ENCODE results near the gene LHCGR. TPM values are rescaled to one million over a fixed set of nuclear protein-coding genes. Genes with fewer than 3 reads are reported as not detected.

LHCGR gene
- total RNA-seq, 4 donors from 2014 or later = not detected

GRCh38 chr2:48715042-48715899 lies 40.3 kb downstream of the LHCGR start:
- intact Hi-C loops (cut with DNase I; ENCODE audit: low total_unique reads) = no loop called here
- 19 to 39% methylated on average over 7 of the region's 7 CpGs for WGBS, 2 donors (ENCODE audit: low coverage in 1 of 2)
- H3K27ac ChIP-seq = peak overlapping the region; percentile 38 to 60 (median 53)
- H3K4me3 ChIP-seq = no peak overlapping the region
- no peaks in the 10 kb centered on the region for H3K9me3 ChIP-seq
- in situ Hi-C loops (cut with MboI; ENCODE audit: low pct_ligation_motif_present in 1 of 4, low pct_unique_long_range_greater_than_20kb in 1 of 4, low sequenced_read_pairs in 3 of 4) = no loop called here
- H3K27me3 ChIP-seq = peaks cover 9% of the 10 kb centered on the region
- TF ChIP-seq POLR2A (IDR thresholded peaks at IDR 0.05) (no peak), POLR2AphosphoS5 (IDR thresholded peaks at IDR 0.05) (peak in 1 of 3 donors; percentile 27)
- no peaks in the 10 kb centered on the region for H3K36me3 ChIP-seq
- peaks cover 0 to 26% (median 12%) of the 10 kb centered on the region in 4 donors for H3K4me1 ChIP-seq
- DNase-seq = peak; percentile 86

- 44 to 56% methylated on average over 2 of the region's 2 CpGs for WGBS, 2 donors (ENCODE audit: low coverage in 1 of 2)
- intact Hi-C loops (cut with DNase I; ENCODE audit: low total_unique reads) (no loop called here), in situ Hi-C loops (cut with MboI; ENCODE audit: low pct_ligation_motif_present in 1 of 4, low pct_unique_long_range_greater_than_20kb in 1 of 4, low sequenced_read_pairs in 3 of 4) (no loop called here)
These were observed 41.3 kb downstream of the LHCGR start for GRCh38 chr2:48714245-48714644.

GRCh38 chr2:48713647-48714046 lies 41.9 kb downstream of the LHCGR start:
- TF ChIP-seq POLR2AphosphoS5 (IDR thresholded peaks at IDR 0.05) (peak in 1 of 3 donors; percentile 15), POLR2A (IDR thresholded peaks at IDR 0.05) (no peak), CTCF (IDR thresholded peaks at IDR 0.05) (no peak)
- Histone ChIP-seq H3K9me3 (no peaks in the 10 kb centered on the region), H3K27ac (no peak overlapping the region), H3K4me1 (peaks cover 0 to 26% (median 12%) of the 10 kb centered on the region in 4 donors), H3K27me3 (peaks cover 5% of the 10 kb centered on the region), H3K36me3 (no peaks in the 10 kb centered on the region), H3K4me3 (no peak overlapping the region)
- intact Hi-C loops (cut with DNase I; ENCODE audit: low total_unique reads) (no loop called here), in situ Hi-C loops (cut with MboI; ENCODE audit: low pct_ligation_motif_present in 1 of 4, low pct_unique_long_range_greater_than_20kb in 1 of 4, low sequenced_read_pairs in 3 of 4) (no loop called here)
- DNase-seq = no peak
- WGBS, 2 donors (ENCODE audit: low coverage in 1 of 2) = 63 to 65% methylated on average over 1 of the region's 1 CpG

More at GRCh38 chr2:48714245-48714644, 41.3 kb downstream of the LHCGR start:
- H3K4me1 ChIP-seq = peaks cover 0 to 26% (median 12%) of the 10 kb centered on the region in 4 donors
- H3K36me3 ChIP-seq = no peaks in the 10 kb centered on the region
- no peak for DNase-seq
- H3K9me3 ChIP-seq = no peaks in the 10 kb centered on the region
- peak overlapping the region in 2 of 4 donors; percentile 14 to 46 for H3K27ac ChIP-seq
- peaks cover 5% of the 10 kb centered on the region for H3K27me3 ChIP-seq
- H3K4me3 ChIP-seq = no peak overlapping the region
- TF ChIP-seq EP300 (IDR thresholded peaks at IDR 0.05; ENCODE audit: low read depth) (no peak), POLR2AphosphoS5 (IDR thresholded peaks at IDR 0.05) (no peak), CTCF (IDR thresholded peaks at IDR 0.05) (no peak), POLR2A (IDR thresholded peaks at IDR 0.05) (no peak)

- Histone ChIP-seq H3K36me3 (no peaks in the 10 kb centered on the region), H3K4me1 (peaks cover 0 to 26% (median 12%) of the 10 kb centered on the region in 4 donors), H3K9me3 (no peaks in the 10 kb centered on the region), H3K27me3 (peaks cover 5% of the 10 kb centered on the region), H3K4me3 (no peak overlapping the region), H3K27ac (no peak overlapping the region)
- WGBS, 2 donors (ENCODE audit: low coverage in 1 of 2) = 34 to 53% methylated on average over 2 of the region's 2 CpGs
- TF ChIP-seq EP300 (IDR thresholded peaks at IDR 0.05; ENCODE audit: low read depth) = no peak
- no peak for TF ChIP-seq POLR2AphosphoS5 (IDR thresholded peaks at IDR 0.05)
- no peak for TF ChIP-seq CTCF (IDR thresholded peaks at IDR 0.05)
- no peak for TF ChIP-seq POLR2A (IDR thresholded peaks at IDR 0.05)
- in situ Hi-C loops (cut with MboI; ENCODE audit: low pct_ligation_motif_present in 1 of 4, low pct_unique_long_range_greater_than_20kb in 1 of 4, low sequenced_read_pairs in 3 of 4) = no loop called here
- DNase-seq = no peak
- intact Hi-C loops (cut with DNase I; ENCODE audit: low total_unique reads) = no loop called here
These were observed 43.4 kb downstream of the LHCGR start for GRCh38 chr2:48712151-48712550.
